ENCODE measurements around the gene TRERF1. TPM values are rescaled to one million over a fixed set of nuclear protein-coding genes. Genes with fewer than 3 reads are reported as not detected.
A peak's percentile ranks its signal among the peaks of the same experiment; 100 is the strongest.

Gene TRERF1
- total and polyA plus RNA-seq, 3 donors from 2014 or later, result 13.7 to 49.1 (median 40.4) TPM

- intact Hi-C loops (cut with DNase I; ENCODE audit: low total_unique reads), result no loop called here
- no peaks in the 10 kb centered on the region for H3K36me3 ChIP-seq (ENCODE audit: low read depth, missing control alignments)
- WGBS, 2 donors, result 80 to 81% methylated on average over 3 of the region's 3 CpGs
Measured at GRCh38 chr6:42179945-42180313, 271.8 kb downstream of the TRERF1 start.

GRCh38 chr6:42179261-42179944 is 272.3 kb downstream of the TRERF1 start:
- H3K4me1 ChIP-seq, result no peaks in the 10 kb centered on the region
- TF ChIP-seq POLR2A (IDR thresholded peaks at IDR 0.05), result no peak
- no peak for TF ChIP-seq CTCF (IDR thresholded peaks at IDR 0.05)
- no peak overlapping the region for H3K27ac ChIP-seq
- H3K4me3 ChIP-seq, result no peak overlapping the region
- H3K27me3 ChIP-seq, result no peaks in the 10 kb centered on the region
- no peaks in the 10 kb centered on the region for H3K9me3 ChIP-seq
- intact Hi-C loops (cut with DNase I; ENCODE audit: low total_unique reads), result no loop called here
- 75 to 87% methylated on average over 9 to 20 of the region's 20 CpGs for WGBS, 2 donors
- H3K36me3 ChIP-seq (ENCODE audit: low read depth, missing control alignments), result no peaks in the 10 kb centered on the region
- DNase-seq, result no peak

More at GRCh38 chr6:42179945-42180313, 271.8 kb downstream of the TRERF1 start:
- no peaks in the 10 kb centered on the region for H3K4me1 ChIP-seq
- no peaks in the 10 kb centered on the region for H3K27me3 ChIP-seq
- no peak for DNase-seq
- H3K9me3 ChIP-seq, result no peaks in the 10 kb centered on the region
- no peak overlapping the region for H3K4me3 ChIP-seq
- H3K27ac ChIP-seq, result no peak overlapping the region
- TF ChIP-seq CTCF (IDR thresholded peaks at IDR 0.05), result no peak
- TF ChIP-seq POLR2A (IDR thresholded peaks at IDR 0.05), result no peak

GRCh38 chr6:42177514-42178364 is 274.0 kb downstream of the TRERF1 start:
- Histone ChIP-seq H3K27ac (no peak overlapping the region), H3K27me3 (no peaks in the 10 kb centered on the region), H3K36me3 (ENCODE audit: low read depth, missing control alignments) (no peaks in the 10 kb centered on the region), H3K4me3 (peak overlapping the region; percentile 12 to 29), H3K4me1 (no peaks in the 10 kb centered on the region), H3K9me3 (no peaks in the 10 kb centered on the region)
- TF ChIP-seq POLR2A (IDR thresholded peaks at IDR 0.05), result no peak
- TF ChIP-seq CTCF (IDR thresholded peaks at IDR 0.05), result no peak
- WGBS, 2 donors, result 23 to 26% methylated on average over 24 to 27 of the region's 27 CpGs
- peak; percentile 34 for DNase-seq
- intact Hi-C loops (cut with DNase I; ENCODE audit: low total_unique reads), result no loop called here

- TF ChIP-seq POLR2A (IDR thresholded peaks at IDR 0.05) (no peak), CTCF (IDR thresholded peaks at IDR 0.05) (no peak)
- Histone ChIP-seq H3K27ac (no peak overlapping the region), H3K27me3 (no peaks in the 10 kb centered on the region), H3K36me3 (ENCODE audit: low read depth, missing control alignments) (no peaks in the 10 kb centered on the region), H3K9me3 (no peaks in the 10 kb centered on the region), H3K4me3 (no peak overlapping the region), H3K4me1 (no peaks in the 10 kb centered on the region)
- DNase-seq, result no peak
- intact Hi-C loops (cut with DNase I; ENCODE audit: low total_unique reads), result no loop called here
Measured at GRCh38 chr6:42176981-42177380, 274.7 kb downstream of the TRERF1 start.

All from testis (tissue), 3 donors.